Osteocyte (in vitro differentiated cells): ENCODE measurements around the gene BRD7. TPM values are rescaled to one million over a fixed set of nuclear protein-coding genes. Genes with fewer than 3 reads are reported as not detected.

Experiments
- DNase-seq: peaks from one replicate; pipeline ENCODE4 v3.0.0; 2021; ENCODE audit warnings: mixed read lengths; ENCODE audit not compliant: unreplicated experiment; ENCODE audit errors: extremely low spot score
- H3K27ac Mint-ChIP-seq: one replicate; pipeline ENCODE4 v1.8.0; 2021; ENCODE audit warnings: mild to moderate bottlenecking, mixed read lengths; ENCODE audit not compliant: unreplicated experiment
- H3K27me3 Mint-ChIP-seq: one replicate; pipeline ENCODE4 v1.8.0; 2021; ENCODE audit warnings: mixed read lengths; ENCODE audit not compliant: unreplicated experiment
- H3K36me3 Mint-ChIP-seq: one replicate; pipeline ENCODE4 v1.8.0; 2021; ENCODE audit warnings: mixed read lengths; ENCODE audit not compliant: unreplicated experiment
- H3K4me1 Mint-ChIP-seq: one replicate; pipeline ENCODE4 v1.8.0; 2021; ENCODE audit warnings: mixed read lengths; ENCODE audit not compliant: unreplicated experiment
- H3K4me3 Mint-ChIP-seq: one replicate; pipeline ENCODE4 v1.8.0; 2021; ENCODE audit warnings: mild to moderate bottlenecking, moderate library complexity, mixed read lengths; ENCODE audit not compliant: unreplicated experiment
- H3K9me3 Mint-ChIP-seq: one replicate; pipeline ENCODE4 v1.8.0; 2021; ENCODE audit warnings: mixed read lengths; ENCODE audit not compliant: unreplicated experiment
- CTCF ChIP-seq: fragments of 200-600 bp; sonication (generic); IDR thresholded peaks from 2 replicates; pipeline ENCODE4 v1.5.0; 2021; ENCODE audit warnings: antibody characterized with exemption, mild to moderate bottlenecking, moderate library complexity
- total RNA-seq: library from RNA; stranded (reverse); gene quantifications from 2 replicates; pipeline ENCODE4 v1.2.1, GENCODE V29; 2021

The BRD7 gene
- total RNA-seq, 1 donor from 2014 or later, result 72.3 TPM

- no peak overlapping the region for H3K4me3 Mint-ChIP-seq
- H3K27me3 Mint-ChIP-seq, result no peaks in the 10 kb centered on the region
- H3K27ac Mint-ChIP-seq, result no peak overlapping the region
- H3K4me1 Mint-ChIP-seq, result no peaks in the 10 kb centered on the region
- no peak for DNase-seq
- peaks cover 5% of the 10 kb centered on the region for H3K9me3 Mint-ChIP-seq
- H3K36me3 Mint-ChIP-seq, result peaks cover 2% of the 10 kb centered on the region
- no peak for TF ChIP-seq CTCF
Observed at GRCh38 chr16:50275098-50275415, 93.7 kb downstream of the BRD7 start.

GRCh38 chr16:50274326-50275097 lies 94.3 kb downstream of the BRD7 start:
- peaks cover 2% of the 10 kb centered on the region for H3K36me3 Mint-ChIP-seq
- no peaks in the 10 kb centered on the region for H3K4me1 Mint-ChIP-seq
- H3K27ac Mint-ChIP-seq, result no peak overlapping the region
- no peaks in the 10 kb centered on the region for H3K27me3 Mint-ChIP-seq
- no peak for DNase-seq
- TF ChIP-seq CTCF, result no peak
- H3K4me3 Mint-ChIP-seq, result no peak overlapping the region
- peaks cover 5% of the 10 kb centered on the region for H3K9me3 Mint-ChIP-seq

DNA sequence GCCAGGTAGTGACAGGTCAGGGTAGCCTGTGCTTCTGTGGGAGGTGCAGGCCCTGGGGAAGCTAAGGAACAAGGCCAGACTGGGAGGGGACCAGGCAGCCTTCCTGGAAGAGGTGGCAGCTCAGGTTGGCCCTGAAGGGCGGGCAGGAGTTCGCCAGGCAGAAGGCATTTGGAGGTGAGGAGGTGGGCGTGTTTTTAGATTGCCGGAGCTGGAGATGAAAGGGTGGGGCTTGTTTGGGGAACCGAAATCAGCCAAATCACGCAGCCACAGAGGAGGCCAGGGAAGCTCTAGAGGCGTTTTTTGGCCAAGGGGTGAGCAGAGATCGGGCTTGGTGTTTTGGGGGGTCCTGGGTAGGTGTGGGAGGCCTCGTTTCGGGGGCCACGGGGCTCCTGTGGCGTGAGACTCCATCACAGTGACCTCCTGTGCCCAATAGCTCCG lies 94.9 kb downstream of the BRD7 start:
- H3K4me3 Mint-ChIP-seq, result no peak overlapping the region
- TF ChIP-seq CTCF, result no peak
- peaks cover 5% of the 10 kb centered on the region for H3K9me3 Mint-ChIP-seq
- no peak for DNase-seq
- no peaks in the 10 kb centered on the region for H3K4me1 Mint-ChIP-seq
- H3K27ac Mint-ChIP-seq, result no peak overlapping the region
- peaks cover 2% of the 10 kb centered on the region for H3K36me3 Mint-ChIP-seq
- no peaks in the 10 kb centered on the region for H3K27me3 Mint-ChIP-seq

- Mint-ChIP-seq H3K4me3 (no peak overlapping the region), H3K4me1 (no peaks in the 10 kb centered on the region), H3K9me3 (peaks cover 3% of the 10 kb centered on the region), H3K27me3 (no peaks in the 10 kb centered on the region), H3K36me3 (peaks cover 1% of the 10 kb centered on the region), H3K27ac (no peak overlapping the region)
- no peak for DNase-seq
- no peak for TF ChIP-seq CTCF
Observed at GRCh38 chr16:50273382-50273690, 95.5 kb downstream of the BRD7 start.

DNA sequence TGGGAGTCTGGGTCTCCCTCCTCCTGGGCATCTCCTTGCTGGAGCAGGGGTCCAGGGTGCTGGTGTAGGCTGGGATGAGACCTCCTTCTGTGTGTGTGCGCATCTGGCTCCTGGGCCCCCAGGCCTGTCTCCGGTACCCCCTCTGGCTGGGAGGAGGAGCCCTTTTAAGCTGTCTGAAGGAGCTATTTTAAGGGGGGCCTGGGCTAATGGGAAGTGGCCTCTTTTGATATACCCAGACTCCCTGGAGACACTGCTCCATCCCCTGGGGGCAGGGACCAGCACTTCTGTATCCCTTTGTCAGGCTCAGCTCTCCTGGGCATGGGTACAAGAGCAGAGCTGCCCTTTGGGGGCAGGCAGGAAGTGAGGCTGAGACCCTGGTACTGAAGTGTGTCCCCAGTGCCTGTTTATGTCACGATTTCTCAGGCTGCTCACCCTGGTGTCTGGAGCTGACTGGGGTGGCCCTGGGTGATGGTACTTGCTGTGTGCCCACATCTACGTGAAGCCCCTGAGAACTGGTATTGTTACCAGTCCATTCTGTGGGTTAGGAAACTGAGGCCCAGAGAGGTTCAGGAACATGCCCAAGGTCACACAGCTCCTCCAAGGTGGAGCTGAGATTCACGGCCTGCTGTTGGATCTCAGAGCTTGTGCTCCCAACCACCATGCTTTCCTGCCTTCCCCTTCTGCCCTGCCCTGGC lies 96.0 kb downstream of the BRD7 start:
- Mint-ChIP-seq H3K4me1 (no peaks in the 10 kb centered on the region), H3K27ac (no peak overlapping the region), H3K9me3 (no peaks in the 10 kb centered on the region), H3K27me3 (no peaks in the 10 kb centered on the region), H3K36me3 (no peaks in the 10 kb centered on the region), H3K4me3 (no peak overlapping the region)
- no peak for TF ChIP-seq CTCF
- DNase-seq, result no peak
